HEK293 (cell line): ENCODE data around the gene CDH23.

ENCODE experiments used
- CTCF ChIA-PET: fragments of 350-600 bp; formaldehyde crosslinking; extraction: SDS; loops from one replicate; lab custom pipeline; 2021; ENCODE audit warnings: antibody characterized with exemption; lab: Yijun Ruan, JAX
- POLR2A ChIA-PET: fragments of 300-600 bp; formaldehyde crosslinking; extraction: SDS; loops from one replicate; lab custom pipeline; 2020; ENCODE audit warnings: antibody characterized with exemption, inconsistent platforms; lab: Yijun Ruan, JAX
- H3K27ac ChIP-seq: fragments of 200-500 bp; sonication (Bioruptor generic); 2 replicates; pipeline ENCODE4 v1.5.1; 2014; ENCODE audit warnings: low read depth, low read length, control low read depth, inconsistent platforms; ENCODE audit errors: extremely low read depth
- H3K36me3 ChIP-seq, 2 experiments: fragments of 200-500 bp in 1 of 2; sonication (Bioruptor generic) in 1 of 2; 1 replicate in 1 of 2; 2 replicates in 1 of 2; pipeline ENCODE4 v1.5.1; 2014 to 2017; ENCODE audit warnings: inconsistent platforms in 2 of 2, low read length in 2 of 2; ENCODE audit not compliant: control insufficient read depth in 2 of 2, insufficient read depth in 1 of 2
- H3K4me1 ChIP-seq: fragments of 200-500 bp; sonication (Bioruptor generic); 2 replicates; pipeline ENCODE4 v1.5.1; 2014; ENCODE audit warnings: mild to moderate bottlenecking, low read length, inconsistent platforms; ENCODE audit not compliant: control insufficient read depth, insufficient read depth
- H3K4me3 ChIP-seq: 2 replicates; pipeline ENCODE4 v1.5.1; 2011; ENCODE audit warnings: low read depth, mild to moderate bottlenecking, control low read depth, low read length, moderate library complexity
- H3K9me3 ChIP-seq: fragments of 200-500 bp; sonication (Bioruptor generic); 2 replicates; pipeline ENCODE4 v1.5.1; 2014; ENCODE audit warnings: low read depth, low read length, inconsistent platforms; ENCODE audit not compliant: control insufficient read depth, insufficient read depth
- GFI1B ChIP-seq: fragments of 450-650 bp; formaldehyde crosslinking; IDR thresholded peaks from 2 replicates; pipeline ENCODE4 v1.5.1; 2016; ENCODE audit warnings: missing biosample characterization, missing genetic modification characterization
- YY1 ChIP-seq: fragments of 450-650 bp; formaldehyde crosslinking; IDR thresholded peaks from 2 replicates; pipeline ENCODE4 v1.5.1; 2018; ENCODE audit warnings: missing biosample characterization, missing genetic modification characterization
- ZBTB48 ChIP-seq: fragments of 450-650 bp; formaldehyde crosslinking; IDR thresholded peaks from 2 replicates; pipeline ENCODE4 v1.5.1; 2016; ENCODE audit warnings: missing biosample characterization, missing genetic modification characterization
- ZBTB8A ChIP-seq: fragments of 450-650 bp; formaldehyde crosslinking; IDR thresholded peaks from 2 replicates; pipeline ENCODE4 v1.5.1; 2016; ENCODE audit warnings: missing biosample characterization, missing genetic modification characterization
- ZNF10 ChIP-seq: fragments of 450-650 bp; formaldehyde crosslinking; IDR thresholded peaks from 2 replicates; pipeline ENCODE4 v1.5.1; 2017; ENCODE audit warnings: missing biosample characterization, missing genetic modification characterization
- ZNF155 ChIP-seq: fragments of 450-650 bp; formaldehyde crosslinking; IDR thresholded peaks from 2 replicates; pipeline ENCODE4 v1.5.1; 2016; ENCODE audit warnings: missing biosample characterization, missing genetic modification characterization
- ZNF175 ChIP-seq: fragments of 450-650 bp; formaldehyde crosslinking; IDR thresholded peaks from 2 replicates; pipeline ENCODE4 v1.5.1; 2016; ENCODE audit warnings: missing biosample characterization, missing genetic modification characterization
- ZNF184 ChIP-seq: fragments of 450-650 bp; IDR thresholded peaks from 2 replicates; pipeline ENCODE4 v1.5.1; 2018; ENCODE audit warnings: missing biosample characterization, mild to moderate bottlenecking, missing genetic modification characterization
- ZNF2 ChIP-seq: fragments of 450-650 bp; formaldehyde crosslinking; IDR thresholded peaks from 2 replicates; pipeline ENCODE4 v1.5.1; 2016; ENCODE audit warnings: missing biosample characterization, missing genetic modification characterization
- ZNF202 ChIP-seq: fragments of 450-650 bp; formaldehyde crosslinking; IDR thresholded peaks from 2 replicates; pipeline ENCODE4 v1.5.1; 2016; ENCODE audit warnings: missing biosample characterization, missing genetic modification characterization, borderline replicate concordance
- ZNF223 ChIP-seq: fragments of 450-650 bp; formaldehyde crosslinking; IDR thresholded peaks from 2 replicates; pipeline ENCODE4 v1.5.1; 2016; ENCODE audit warnings: missing biosample characterization, missing genetic modification characterization
- ZNF341 ChIP-seq: fragments of 450-650 bp; formaldehyde crosslinking; IDR thresholded peaks from 2 replicates; pipeline ENCODE4; 2016; ENCODE audit warnings: low read depth, missing biosample characterization, missing genetic modification characterization
- ZNF510 ChIP-seq: fragments of 450-650 bp; formaldehyde crosslinking; IDR thresholded peaks from 2 replicates; pipeline ENCODE4 v1.5.1; 2018; ENCODE audit warnings: mild to moderate bottlenecking, missing genetic modification characterization, missing biosample characterization; ENCODE audit not compliant: insufficient replicate concordance
- ZNF626 ChIP-seq: fragments of 450-650 bp; sonication (Bioruptor Pico); formaldehyde crosslinking; IDR thresholded peaks from 2 replicates; pipeline ENCODE4 v1.5.1; 2018; ENCODE audit warnings: missing biosample characterization, missing genetic modification characterization, inconsistent platforms
- ZNF629 ChIP-seq: fragments of 450-650 bp; formaldehyde crosslinking; IDR thresholded peaks from 2 replicates; pipeline ENCODE4 v1.5.1; 2017; ENCODE audit warnings: missing biosample characterization, missing genetic modification characterization
- ZNF768 ChIP-seq: fragments of 450-650 bp; formaldehyde crosslinking; IDR thresholded peaks from 2 replicates; pipeline ENCODE4 v1.5.1; 2018; ENCODE audit warnings: missing biosample characterization, mild to moderate bottlenecking, missing genetic modification characterization
- ZNF785 ChIP-seq: fragments of 450-650 bp; formaldehyde crosslinking; IDR thresholded peaks from 2 replicates; pipeline ENCODE4 v1.5.1; 2016; ENCODE audit warnings: missing biosample characterization, missing genetic modification characterization
- TF ChIP-seq, protein P1 (sequence below): fragments of 450-650 bp; formaldehyde crosslinking; IDR thresholded peaks from 2 replicates; pipeline ENCODE4 v1.5.1; 2016; ENCODE audit warnings: missing biosample characterization, missing genetic modification characterization
- TF ChIP-seq, protein P2 (sequence below): IDR thresholded peaks from 2 replicates; pipeline ENCODE4 v1.6.1; 2011; ENCODE audit warnings: mild to moderate bottlenecking, low read depth, low read length, borderline replicate concordance
- TF ChIP-seq, protein P3 (sequence below): fragments of 450-650 bp; formaldehyde crosslinking; IDR thresholded peaks from 2 replicates; pipeline ENCODE4 v1.5.1; 2016; ENCODE audit warnings: missing biosample characterization, missing genetic modification characterization, borderline replicate concordance

The CDH23 gene

DNA sequence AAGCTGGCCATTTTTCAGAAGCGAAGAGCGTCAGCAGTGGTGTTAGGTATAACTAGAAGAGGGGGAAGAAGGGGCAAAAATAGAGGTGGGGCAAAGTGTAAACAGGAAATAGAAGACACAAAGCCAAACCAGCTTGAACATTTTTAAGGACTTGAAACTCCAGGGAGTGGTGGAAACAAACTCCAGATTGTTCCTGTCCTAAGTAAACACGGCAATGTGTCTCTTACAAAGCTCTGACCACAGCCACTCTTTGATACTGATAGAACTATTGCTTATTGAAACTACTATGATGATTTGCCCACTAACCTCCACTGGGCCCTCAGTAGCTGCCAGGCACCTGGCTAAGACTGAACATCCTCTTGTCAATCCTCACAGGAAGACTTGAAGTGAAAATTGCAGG, 20.8 kb upstream of the CDH23 start:
- Histone ChIP-seq H3K27ac (no peak overlapping the region), H3K9me3 (no peaks in the 10 kb centered on the region), H3K4me3 (no peak overlapping the region), H3K4me1 (0 out of 2 replicates have a peak, but pooled peaks cover 2% of the 10 kb centered on the region), H3K36me3 (no peaks in the 10 kb centered on the region)
- TF ChIP-seq ZBTB8A (tag by site-specific recombination) (no peak), ZNF768 (tag by site-specific recombination) (no peak), YY1 (tag by site-specific recombination) (no peak), ZNF785 (tag by site-specific recombination) (no peak), ZNF626 (tag by site-specific recombination) (no peak), ZNF341 (no peak), GFI1B (tag by site-specific recombination) (no peak), ZNF184 (tag by site-specific recombination) (no peak), ZNF629 (tag by site-specific recombination) (no peak), ZNF155 (no peak), ZNF175 (no peak), ZNF223 (tag by site-specific recombination) (no peak), ZNF2 (tag by site-specific recombination) (no peak), ZNF202 (tag by site-specific recombination) (no peak), ZNF10 (tag by site-specific recombination) (no peak), ZNF510 (tag by site-specific recombination) (no peak), ZBTB48 (tag by site-specific recombination) (no peak)
- TF ChIP-seq, protein P1, sequence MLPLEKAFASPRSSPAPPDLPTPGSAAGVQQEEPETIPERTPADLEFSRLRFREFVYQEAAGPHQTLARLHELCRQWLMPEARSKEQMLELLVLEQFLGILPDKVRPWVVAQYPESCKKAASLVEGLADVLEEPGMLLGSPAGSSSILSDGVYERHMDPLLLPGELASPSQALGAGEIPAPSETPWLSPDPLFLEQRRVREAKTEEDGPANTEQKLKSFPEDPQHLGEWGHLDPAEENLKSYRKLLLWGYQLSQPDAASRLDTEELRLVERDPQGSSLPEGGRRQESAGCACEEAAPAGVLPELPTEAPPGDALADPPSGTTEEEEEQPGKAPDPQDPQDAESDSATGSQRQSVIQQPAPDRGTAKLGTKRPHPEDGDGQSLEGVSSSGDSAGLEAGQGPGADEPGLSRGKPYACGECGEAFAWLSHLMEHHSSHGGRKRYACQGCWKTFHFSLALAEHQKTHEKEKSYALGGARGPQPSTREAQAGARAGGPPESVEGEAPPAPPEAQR, result no peak
- TF ChIP-seq, protein P2, sequence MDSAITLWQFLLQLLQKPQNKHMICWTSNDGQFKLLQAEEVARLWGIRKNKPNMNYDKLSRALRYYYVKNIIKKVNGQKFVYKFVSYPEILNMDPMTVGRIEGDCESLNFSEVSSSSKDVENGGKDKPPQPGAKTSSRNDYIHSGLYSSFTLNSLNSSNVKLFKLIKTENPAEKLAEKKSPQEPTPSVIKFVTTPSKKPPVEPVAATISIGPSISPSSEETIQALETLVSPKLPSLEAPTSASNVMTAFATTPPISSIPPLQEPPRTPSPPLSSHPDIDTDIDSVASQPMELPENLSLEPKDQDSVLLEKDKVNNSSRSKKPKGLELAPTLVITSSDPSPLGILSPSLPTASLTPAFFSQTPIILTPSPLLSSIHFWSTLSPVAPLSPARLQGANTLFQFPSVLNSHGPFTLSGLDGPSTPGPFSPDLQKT, result no peak
- TF ChIP-seq, protein P3, sequence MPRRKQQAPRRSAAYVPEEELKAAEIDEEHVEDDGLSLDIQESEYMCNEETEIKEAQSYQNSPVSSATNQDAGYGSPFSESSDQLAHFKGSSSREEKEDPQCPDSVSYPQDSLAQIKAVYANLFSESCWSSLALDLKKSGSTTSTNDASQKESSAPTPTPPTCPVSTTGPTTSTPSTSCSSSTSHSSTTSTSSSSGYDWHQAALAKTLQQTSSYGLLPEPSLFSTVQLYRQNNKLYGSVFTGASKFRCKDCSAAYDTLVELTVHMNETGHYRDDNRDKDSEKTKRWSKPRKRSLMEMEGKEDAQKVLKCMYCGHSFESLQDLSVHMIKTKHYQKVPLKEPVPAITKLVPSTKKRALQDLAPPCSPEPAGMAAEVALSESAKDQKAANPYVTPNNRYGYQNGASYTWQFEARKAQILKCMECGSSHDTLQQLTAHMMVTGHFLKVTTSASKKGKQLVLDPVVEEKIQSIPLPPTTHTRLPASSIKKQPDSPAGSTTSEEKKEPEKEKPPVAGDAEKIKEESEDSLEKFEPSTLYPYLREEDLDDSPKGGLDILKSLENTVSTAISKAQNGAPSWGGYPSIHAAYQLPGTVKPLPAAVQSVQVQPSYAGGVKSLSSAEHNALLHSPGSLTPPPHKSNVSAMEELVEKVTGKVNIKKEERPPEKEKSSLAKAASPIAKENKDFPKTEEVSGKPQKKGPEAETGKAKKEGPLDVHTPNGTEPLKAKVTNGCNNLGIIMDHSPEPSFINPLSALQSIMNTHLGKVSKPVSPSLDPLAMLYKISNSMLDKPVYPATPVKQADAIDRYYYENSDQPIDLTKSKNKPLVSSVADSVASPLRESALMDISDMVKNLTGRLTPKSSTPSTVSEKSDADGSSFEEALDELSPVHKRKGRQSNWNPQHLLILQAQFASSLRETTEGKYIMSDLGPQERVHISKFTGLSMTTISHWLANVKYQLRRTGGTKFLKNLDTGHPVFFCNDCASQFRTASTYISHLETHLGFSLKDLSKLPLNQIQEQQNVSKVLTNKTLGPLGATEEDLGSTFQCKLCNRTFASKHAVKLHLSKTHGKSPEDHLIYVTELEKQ (tag by site-specific recombination), result no peak
- ChIA-PET POLR2A (interaction anchor here (1.2 to 1.8 kb wide), 2 partner anchors 57 to 321 kb away, joined by 3 to 4 read pairs; partner anchors contain the start of gene SLC29A3), CTCF (interaction anchor here (0.7 to 3.2 kb wide), 6 partner anchors 8 to 332 kb away, joined by 3 to 15 read pairs (median 4); partner anchors contain the start of gene SLC29A3)
